Measurements from ENCODE around the gene TTLL7.

- no peak for TF ChIP-seq POLR2A (IDR thresholded peaks at IDR 0.05)
- no peak for TF ChIP-seq POLR2AphosphoS5 (IDR thresholded peaks at IDR 0.05)
- TF ChIP-seq CTCF (IDR thresholded peaks at IDR 0.05), result no peak
- TF ChIP-seq EP300 (IDR thresholded peaks at IDR 0.05), result no peak
Observed at GRCh38 chr1:83919872-83920271, 79.1 kb downstream of the TTLL7 start.
